Measurements from ENCODE around the gene NUDT16L1. TPM values are rescaled to one million over a fixed set of nuclear protein-coding genes. Genes with fewer than 3 reads are reported as not detected.
A peak's percentile ranks its signal among the peaks of the same experiment; 100 is the strongest.

The NUDT16L1 gene
- total and polyA plus RNA-seq, 7 donors, result 6.3 to 20.2 (median 7.7) TPM

DNA sequence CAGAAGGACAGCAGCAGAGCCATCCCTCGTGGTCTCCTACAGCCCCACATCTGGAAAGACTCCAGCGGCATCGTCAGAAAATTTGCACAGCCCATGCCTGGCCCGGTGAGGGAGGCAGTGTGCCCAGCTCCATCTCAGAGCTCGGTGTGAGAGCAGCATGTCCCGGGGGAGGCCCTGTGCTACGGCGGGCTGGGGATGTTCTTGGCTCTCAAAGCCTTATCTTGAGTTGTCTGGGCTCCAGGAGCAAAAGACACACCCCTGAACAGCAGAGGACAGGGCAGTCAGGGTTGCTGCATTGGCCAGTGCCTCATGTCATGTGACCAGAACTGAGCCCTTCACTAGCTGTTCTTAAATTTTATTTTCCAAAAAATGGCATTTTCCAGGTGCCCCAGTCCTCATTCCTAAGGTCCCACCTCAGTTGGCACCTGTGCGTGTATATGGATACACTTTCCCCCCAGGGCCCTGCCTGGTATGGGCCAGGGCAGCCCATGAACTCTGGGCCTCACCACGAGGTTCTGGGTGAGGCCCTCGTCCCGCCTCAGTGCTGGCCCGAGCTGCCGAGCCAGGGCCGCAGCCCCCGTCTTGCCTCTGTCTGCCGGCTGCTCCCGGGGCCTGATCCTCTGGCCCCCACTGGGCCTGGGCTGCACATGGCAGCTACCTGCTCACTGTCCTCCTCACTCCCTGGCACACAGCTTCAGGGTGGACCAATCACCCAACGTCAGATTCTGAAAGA, 3.0 kb downstream of the NUDT16L1 start:
- 46 to 61% (median 51%) methylated on average over 19 of the region's 19 CpGs for WGBS, 3 donors
- DNase-seq (peak; percentile 64 to 85), ATAC-seq (no peak)
- TF ChIP-seq, protein P1, sequence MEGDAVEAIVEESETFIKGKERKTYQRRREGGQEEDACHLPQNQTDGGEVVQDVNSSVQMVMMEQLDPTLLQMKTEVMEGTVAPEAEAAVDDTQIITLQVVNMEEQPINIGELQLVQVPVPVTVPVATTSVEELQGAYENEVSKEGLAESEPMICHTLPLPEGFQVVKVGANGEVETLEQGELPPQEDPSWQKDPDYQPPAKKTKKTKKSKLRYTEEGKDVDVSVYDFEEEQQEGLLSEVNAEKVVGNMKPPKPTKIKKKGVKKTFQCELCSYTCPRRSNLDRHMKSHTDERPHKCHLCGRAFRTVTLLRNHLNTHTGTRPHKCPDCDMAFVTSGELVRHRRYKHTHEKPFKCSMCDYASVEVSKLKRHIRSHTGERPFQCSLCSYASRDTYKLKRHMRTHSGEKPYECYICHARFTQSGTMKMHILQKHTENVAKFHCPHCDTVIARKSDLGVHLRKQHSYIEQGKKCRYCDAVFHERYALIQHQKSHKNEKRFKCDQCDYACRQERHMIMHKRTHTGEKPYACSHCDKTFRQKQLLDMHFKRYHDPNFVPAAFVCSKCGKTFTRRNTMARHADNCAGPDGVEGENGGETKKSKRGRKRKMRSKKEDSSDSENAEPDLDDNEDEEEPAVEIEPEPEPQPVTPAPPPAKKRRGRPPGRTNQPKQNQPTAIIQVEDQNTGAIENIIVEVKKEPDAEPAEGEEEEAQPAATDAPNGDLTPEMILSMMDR (IDR thresholded peaks at IDR 0.05), result no peak
- H3K4me1 ChIP-seq, result peaks cover 11% of the 10 kb centered on the region
- H3K9me3 ChIP-seq, result no peaks in the 10 kb centered on the region
- H3K27me3 ChIP-seq (ENCODE audit: insufficient read depth in 3 of 3, low read length in 2 of 3), result no peaks in the 10 kb centered on the region
- H3K27ac ChIP-seq, result no peak overlapping the region
- intact Hi-C loops (cut with DNase I), result loop anchor here in 1 of 2 donors (10.0 kb wide), 1 partner anchor 258 kb away; the partner anchor contains the start of gene SEC14L5
- H3K36me3 ChIP-seq (ENCODE audit: insufficient read depth in 1 of 2, low read depth in 1 of 2), result peaks cover 7 to 62% of the 10 kb centered on the region in 2 donors
- no peak overlapping the region for H3K4me3 ChIP-seq

DNA sequence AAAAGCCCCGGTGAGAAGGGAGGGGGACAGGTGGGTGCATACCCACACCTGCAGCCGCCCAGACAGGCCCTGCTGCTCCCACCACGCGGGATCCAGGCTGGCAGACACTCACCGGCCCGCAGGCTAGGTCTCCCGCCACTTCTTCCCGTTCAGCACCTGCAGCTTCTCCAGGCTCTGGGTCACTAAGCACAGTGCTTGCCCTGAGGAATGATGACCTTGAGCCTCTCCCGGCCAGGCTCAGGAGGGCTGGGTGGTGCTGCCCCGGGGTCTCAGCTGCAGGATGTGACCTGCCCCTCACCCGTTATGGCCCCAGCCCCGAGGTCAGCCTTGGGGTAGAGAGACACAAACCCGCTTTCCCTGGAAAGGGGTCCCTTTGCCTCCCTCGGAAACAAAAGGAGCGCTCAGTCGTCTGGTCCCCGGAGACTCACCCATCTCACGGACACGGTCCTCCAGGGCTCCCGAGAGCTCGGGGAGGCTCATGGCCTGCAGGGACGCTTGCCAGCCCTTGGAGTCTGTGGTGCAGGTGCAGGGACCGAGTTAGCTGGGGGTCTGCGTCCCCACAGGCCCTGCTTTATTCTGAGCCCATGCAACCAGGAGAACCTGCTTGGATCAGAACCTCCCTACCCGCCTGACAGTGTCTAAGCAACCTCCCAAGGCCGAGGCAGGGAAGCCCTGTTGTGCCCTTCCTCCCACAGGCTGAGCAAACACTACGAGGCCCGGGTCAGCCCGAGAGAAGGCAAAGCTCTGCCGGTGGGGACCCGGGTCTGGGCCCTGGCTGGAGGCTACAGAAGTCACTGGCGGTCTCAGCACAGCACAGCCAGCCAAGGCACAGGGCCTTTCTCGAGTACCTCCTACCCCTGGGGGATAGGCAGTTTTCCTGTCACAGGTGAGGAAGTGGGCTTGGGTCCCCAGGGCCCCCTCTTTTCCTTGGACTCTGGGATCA, 3.8 kb downstream of the NUDT16L1 start:
- Histone ChIP-seq H3K27ac (no peak overlapping the region), H3K4me3 (no peak overlapping the region), H3K9me3 (no peaks in the 10 kb centered on the region), H3K4me1 (peaks cover 11% of the 10 kb centered on the region), H3K27me3 (ENCODE audit: insufficient read depth in 3 of 3, low read length in 2 of 3) (no peaks in the 10 kb centered on the region), H3K36me3 (ENCODE audit: insufficient read depth in 1 of 2, low read depth in 1 of 2) (peaks cover 7 to 71% of the 10 kb centered on the region in 2 donors)
- 78 to 85% (median 80%) methylated on average over 31 to 33 of the region's 33 CpGs for WGBS, 3 donors
- ATAC-seq (no peak), DNase-seq (peak in 1 of 2 donors; percentile 47)
- TF ChIP-seq, protein P1 (IDR thresholded peaks at IDR 0.05), result no peak
- intact Hi-C loops (cut with DNase I), result loop anchor here in 1 of 2 donors (10.0 kb wide), 1 partner anchor 258 kb away; the partner anchor contains the start of gene SEC14L5

DNA sequence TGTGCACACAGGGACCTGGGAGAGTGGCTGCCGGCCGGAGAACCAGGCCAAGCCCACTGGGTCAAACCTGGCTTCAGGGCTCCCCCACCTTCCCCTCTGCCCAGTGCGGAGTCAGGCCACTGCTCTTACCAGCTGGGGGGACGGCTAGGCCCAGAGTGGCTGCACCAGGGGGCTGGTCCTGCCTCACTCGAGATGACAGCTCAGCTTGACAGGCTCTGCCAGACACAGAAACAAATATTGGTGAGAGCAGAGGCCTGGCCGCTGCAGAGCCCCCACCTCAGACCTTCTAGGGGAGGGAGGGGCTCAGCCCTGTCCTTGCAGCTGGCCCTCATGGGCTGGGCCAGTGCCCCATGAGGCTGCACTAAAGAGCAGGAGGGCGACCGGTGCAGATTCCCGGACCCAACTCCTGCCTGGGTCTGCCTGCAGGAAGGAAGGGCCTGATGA, 4.5 kb downstream of the NUDT16L1 start:
- no peaks in the 10 kb centered on the region for H3K27me3 ChIP-seq (ENCODE audit: insufficient read depth in 3 of 3, low read length in 2 of 3)
- TF ChIP-seq, protein P1 (IDR thresholded peaks at IDR 0.05), result no peak
- intact Hi-C loops (cut with DNase I), result loop anchor here in 1 of 2 donors (10.0 kb wide), 1 partner anchor 257 kb away; the partner anchor contains the start of gene SEC14L5
- ATAC-seq, result no peak
- H3K4me3 ChIP-seq, result no peak overlapping the region
- peak in 1 of 2 donors; percentile 54 for DNase-seq
- no peak overlapping the region for H3K27ac ChIP-seq
- WGBS, 3 donors, result 84 to 87% (median 86%) methylated on average over 9 of the region's 9 CpGs
- no peaks in the 10 kb centered on the region for H3K9me3 ChIP-seq
- H3K36me3 ChIP-seq (ENCODE audit: insufficient read depth in 1 of 2, low read depth in 1 of 2), result peaks cover 7 to 75% of the 10 kb centered on the region in 2 donors
- peaks cover 8% of the 10 kb centered on the region for H3K4me1 ChIP-seq

DNA sequence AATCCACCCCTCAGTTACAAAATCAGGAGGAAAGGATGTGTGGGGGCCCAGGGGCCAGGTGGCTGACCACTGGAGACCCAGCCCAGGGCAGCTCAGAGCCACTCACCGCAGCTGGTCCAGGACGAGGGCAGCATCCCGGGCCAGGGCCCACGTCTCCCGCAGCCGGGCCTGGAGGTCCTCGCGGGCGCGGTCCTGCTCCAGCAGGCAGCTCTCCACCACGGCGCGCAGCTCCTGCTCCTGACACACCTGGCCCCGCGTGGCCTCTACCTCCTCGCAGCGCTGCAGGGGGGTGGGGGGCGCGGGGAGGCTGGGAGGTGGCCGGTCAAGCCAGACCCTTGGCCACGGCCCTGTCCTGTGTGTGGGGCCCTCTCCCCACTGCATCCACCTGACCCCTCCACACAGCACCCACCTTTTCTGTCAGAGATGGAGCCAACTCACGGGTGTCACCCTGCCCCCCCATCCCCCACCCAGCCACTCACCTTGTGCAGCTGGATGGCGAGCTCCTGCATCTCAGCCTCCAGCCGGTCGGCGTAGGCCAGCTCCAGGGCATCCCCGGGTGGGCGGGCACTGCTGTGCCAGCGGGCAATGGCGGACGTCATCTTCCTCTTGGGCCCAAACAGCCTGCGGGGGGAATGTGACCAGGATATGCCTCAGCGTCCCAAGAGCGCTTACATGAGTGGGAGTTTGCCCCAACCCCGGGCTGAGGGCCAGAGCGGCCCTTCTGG, 5.1 kb downstream of the NUDT16L1 start:
- no peak overlapping the region for H3K4me3 ChIP-seq
- peak in 1 of 2 donors; percentile 50 for DNase-seq
- TF ChIP-seq, protein P1 (IDR thresholded peaks at IDR 0.05), result no peak
- WGBS, 3 donors, result 92 to 94% (median 92%) methylated on average over 28 to 36 of the region's 36 CpGs
- ATAC-seq, result no peak
- peaks cover 7 to 75% of the 10 kb centered on the region in 2 donors for H3K36me3 ChIP-seq (ENCODE audit: insufficient read depth in 1 of 2, low read depth in 1 of 2)
- peaks cover 6% of the 10 kb centered on the region for H3K4me1 ChIP-seq
- no peaks in the 10 kb centered on the region for H3K9me3 ChIP-seq
- no peaks in the 10 kb centered on the region for H3K27me3 ChIP-seq (ENCODE audit: insufficient read depth in 3 of 3, low read length in 2 of 3)
- intact Hi-C loops (cut with DNase I), result loop anchor here in 1 of 2 donors (10.0 kb wide), 1 partner anchor 256 kb away; the partner anchor contains the start of gene SEC14L5
- no peak overlapping the region for H3K27ac ChIP-seq
